HTR-8/SVneo (cell line): Measurements from ENCODE around the gene GFOD2.

Experiments
- DNase-seq: peaks from one replicate; pipeline ENCODE4 v3.0.0; 2011; ENCODE audit warnings: low spot score, mixed read lengths; ENCODE audit not compliant: insufficient read length
- FAIRE-seq: peaks from 2 replicates; lab custom pipeline; 2011; peaks lifted over from hg19 to GRCh38; lab: Jason Lieb, UNC

The GFOD2 gene

DNA sequence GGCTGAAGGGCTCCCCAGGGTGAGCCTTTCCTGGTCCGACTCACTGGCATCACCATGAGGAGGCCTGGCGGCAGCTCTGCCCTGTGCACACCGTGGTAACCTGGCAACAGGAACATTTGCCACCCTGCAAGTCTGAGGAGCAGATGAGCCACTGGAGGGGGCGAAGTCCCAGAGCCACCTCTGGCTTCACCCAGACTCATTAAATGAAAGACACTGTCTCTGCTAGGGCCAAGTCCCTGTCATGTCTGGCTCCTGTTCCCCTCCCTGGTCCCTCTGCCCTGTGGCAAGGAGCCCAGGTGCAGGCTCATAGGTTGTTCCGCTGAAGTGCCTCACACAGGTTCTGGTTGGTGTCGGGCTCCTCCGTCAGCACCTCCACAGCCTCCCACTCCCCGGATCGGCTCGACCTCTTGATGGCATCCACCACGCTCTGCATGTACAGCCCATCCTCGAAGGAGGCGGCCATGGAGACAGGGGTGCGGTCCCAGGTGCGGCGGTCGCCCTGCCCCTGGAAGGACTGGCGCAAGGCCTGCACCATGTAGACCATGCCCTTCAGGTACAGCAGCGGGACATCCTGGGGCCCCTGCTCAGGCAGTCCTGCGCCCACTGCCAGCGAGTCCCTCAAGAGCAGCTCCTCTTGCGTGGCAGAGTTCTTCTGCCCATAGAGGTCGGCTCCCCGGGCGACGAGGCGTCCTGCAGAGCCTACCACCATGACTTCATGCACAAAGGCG lies 44.1 kb downstream of the GFOD2 start:
- DNase-seq: no peak
- FAIRE-seq: no peak

- FAIRE-seq: no peak
Observed at GRCh38 chr16:67673712-67674580, 45.2 kb downstream of the GFOD2 start.

DNA sequence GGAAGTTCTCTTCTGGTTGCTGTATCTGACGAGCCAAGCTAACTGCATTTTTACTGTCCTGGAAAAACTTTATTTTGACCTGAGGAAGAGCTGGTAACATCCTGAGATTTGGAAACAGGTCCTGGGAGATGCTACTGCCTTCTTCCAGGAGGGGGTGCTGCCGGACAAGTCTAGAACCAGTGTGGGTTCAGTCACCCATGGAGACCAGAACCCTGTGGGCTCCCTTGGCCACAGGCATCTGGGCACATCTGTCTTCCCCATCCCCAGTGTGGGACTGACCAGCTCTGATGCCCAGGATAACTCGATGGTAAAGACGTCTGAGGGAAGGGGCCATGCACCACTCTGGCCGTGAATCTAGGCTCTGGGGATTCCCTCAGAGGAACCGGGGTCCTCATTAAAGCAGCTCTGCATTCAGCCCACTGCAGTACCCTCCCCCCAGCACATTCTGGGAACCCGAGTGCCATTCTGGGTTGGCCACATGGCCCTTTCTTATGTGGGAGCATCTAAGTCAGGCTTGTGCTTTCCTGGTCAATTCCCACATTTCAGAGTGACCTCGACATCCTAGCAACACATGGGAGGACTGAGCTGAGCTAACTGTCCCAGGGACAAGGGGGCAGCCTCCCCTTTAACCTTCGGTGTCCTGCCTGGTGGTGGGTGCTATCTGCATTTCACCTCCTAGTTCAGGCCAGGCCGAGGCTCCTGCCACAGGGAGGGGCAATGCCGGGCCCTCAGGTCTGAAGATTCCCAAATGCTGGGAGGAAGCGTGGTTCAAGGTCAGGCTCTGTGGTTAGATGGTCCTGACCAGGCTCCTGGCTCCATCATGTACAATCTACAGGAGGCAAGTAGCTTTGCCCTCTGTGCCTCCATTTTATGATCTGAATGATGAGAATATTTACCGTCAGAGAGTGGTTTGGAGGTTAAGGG lies 46.1 kb downstream of the GFOD2 start:
- DNase-seq (peak; percentile 82), FAIRE-seq (peak; percentile 66)

More at GRCh38 chr16:67673712-67674580, 45.2 kb downstream of the GFOD2 start:
- no peak for DNase-seq

DNA sequence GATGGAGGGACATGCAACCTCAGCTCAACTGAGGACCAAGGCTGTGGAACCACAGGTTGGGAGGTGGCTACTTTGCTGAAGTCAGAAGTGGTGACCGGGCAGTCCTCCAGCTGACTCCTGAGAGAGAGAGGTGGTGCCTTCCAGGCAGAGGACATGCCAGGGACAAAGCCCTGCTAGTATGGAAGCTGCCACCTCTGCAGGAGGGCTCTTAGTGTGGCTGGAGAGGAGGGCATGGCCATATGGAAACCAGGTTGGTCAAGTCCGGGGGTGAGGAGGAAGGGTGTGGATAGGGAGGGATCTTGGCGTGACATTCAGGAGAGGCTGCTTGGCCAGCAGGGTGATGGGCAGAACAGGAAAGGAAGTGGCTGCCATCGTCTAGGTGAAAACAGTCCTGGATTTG lies 46.8 kb downstream of the GFOD2 start:
- FAIRE-seq: no peak
- DNase-seq: no peak

DNA sequence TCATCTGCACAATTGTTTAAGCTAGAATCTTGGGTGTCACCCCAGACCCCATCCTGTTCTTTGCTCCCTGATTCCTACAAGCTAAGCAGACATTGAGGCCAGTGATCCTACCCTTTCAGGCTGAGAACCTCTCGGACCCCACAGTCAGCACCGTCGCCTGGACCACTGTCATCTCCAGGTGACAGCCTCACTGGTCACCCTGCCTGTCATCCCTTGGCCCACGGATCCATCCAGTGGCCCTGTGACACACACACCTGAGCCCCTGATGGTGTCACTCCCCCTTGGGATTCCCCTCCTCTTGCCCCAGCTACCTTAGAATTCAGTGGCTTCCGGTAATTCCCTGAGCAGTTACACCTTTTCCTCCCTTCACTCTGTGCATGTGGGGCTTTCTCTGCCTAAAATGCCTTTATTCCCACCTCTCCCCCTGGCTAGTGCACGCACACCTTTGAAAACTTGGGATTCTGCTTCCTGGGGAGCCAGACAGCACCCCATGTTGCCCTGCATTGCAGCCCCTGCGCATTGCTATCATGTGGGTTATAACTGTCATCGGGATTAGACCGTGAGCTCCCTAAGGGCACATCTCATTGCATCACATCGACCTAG lies 49.5 kb downstream of the GFOD2 start:
- FAIRE-seq (no peak), DNase-seq (no peak)

- FAIRE-seq: no peak
- DNase-seq: no peak
Observed at GRCh38 chr16:67668495-67669157, 50.5 kb downstream of the GFOD2 start.

DNA sequence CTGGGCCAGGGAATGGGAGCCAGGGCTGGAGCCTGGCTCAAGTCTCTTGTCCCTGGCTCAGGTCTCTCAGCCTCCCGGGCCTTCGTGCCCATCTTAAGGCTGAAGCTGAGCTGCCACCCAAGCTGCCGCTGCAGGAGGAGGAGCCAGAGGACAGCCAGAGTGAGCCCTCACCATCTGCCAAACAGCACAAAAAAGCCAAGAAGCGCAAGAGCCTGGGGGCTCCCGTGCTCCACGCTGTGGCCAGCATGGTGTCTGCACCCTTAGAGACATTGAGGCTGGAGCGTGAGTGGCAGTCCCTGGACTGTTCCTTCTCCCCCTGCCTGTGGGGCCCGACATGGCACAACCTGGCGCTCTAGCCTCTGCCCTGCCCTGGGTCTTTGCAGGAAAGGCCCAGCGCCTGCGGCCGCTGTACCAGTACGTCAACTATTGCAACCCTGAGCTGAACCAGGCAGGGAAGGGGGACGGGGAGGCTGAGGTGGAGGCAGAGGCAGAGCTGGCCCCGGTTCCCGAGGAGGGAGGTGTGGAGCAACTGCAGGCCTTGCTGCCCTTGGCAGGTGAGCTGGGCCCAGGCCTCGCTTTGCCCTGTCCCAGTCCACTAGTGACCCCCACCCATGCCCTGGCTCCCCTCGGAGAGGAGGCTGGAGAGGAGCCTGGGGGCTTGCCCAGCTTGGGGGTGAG lies 51.2 kb downstream of the GFOD2 start:
- no peak for FAIRE-seq

DNA sequence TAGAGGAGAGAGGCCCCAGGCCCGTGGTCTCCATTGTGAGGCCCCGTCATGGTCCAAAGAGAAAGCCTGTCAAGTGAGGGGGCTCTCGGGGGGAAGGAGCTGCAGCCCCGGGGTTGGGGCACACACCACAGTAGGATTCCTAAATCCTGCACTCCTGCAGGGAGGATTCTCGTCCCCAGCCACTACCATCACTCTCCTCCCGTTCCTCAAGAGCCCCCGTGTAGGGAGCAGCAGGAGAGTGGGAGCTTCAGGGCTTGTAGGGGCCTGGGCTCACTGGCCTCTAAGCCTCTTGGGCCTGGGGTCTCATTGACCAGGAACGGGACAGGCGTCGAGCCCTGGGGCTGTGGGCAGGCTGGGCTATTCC lies 51.7 kb downstream of the GFOD2 start:
- no peak for DNase-seq
- FAIRE-seq: no peak

More for the DNA sequence above, 51.2 kb downstream of the GFOD2 start:
- DNase-seq: peak; percentile 83

- FAIRE-seq (peak; percentile 33), DNase-seq (peak; percentile 93)
Observed at GRCh38 chr16:67666559-67667452, 52.3 kb downstream of the GFOD2 start, which contains the start of the genes C16orf86 and ENKD1. Gene C16orf86 (plus strand): TSS chr16:67666814. CDS start chr16:67666971, 157 bp downstream. Gene ENKD1 (minus strand): TSS chr16:67666750. CDS start chr16:67666442, 308 bp downstream.

DNA sequence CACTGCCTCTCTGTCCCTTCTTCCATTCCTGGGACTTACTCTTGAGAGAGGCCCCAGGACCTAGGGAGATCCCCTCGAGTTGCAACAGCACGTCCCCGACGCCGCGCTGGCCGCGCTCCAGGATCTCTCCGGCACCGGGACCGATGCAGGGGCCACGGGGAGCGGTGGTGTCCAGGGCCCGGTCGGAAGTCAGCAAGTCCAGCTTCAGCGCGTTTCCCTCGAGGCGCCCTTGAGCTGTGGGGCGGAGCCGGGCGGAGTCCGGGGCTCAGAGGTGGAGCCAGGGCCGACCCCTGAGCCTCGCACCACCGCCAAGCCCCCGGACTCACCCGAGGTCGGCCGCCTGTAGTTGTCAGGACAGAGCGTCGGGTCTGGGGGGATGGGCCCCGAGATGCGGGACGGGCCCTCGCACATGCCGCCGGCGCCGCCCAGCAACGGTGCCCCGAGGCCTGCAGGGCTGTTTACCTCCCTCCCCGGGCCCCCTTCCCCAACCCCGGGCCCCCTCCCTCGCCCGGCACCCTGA lies 53.0 kb downstream of the GFOD2 start:
- FAIRE-seq: no peak
- DNase-seq: peak; percentile 41

DNA sequence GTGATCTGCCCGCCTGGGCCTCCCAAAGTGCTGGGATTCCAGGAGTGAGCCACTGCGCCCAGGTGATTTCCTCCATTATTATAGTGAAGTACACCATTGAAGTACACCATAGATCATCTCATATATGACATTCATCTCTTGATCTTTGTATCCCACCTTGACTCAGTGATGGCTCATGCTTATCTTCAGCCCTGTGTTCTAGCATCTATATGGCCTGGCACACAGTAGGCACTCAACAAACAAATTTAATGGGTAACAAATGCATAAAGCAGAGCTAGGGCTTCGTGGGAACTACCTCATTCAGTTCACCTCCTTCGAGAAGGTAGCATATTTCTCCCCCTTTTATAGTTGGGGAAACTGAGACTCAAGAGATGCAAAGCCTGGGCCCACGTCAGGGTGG lies 53.5 kb downstream of the GFOD2 start:
- DNase-seq: no peak
- peak; percentile 67 for FAIRE-seq

- no peak for DNase-seq
- no peak for FAIRE-seq
Observed at GRCh38 chr16:67664871-67665270, 54.2 kb downstream of the GFOD2 start.

DNA sequence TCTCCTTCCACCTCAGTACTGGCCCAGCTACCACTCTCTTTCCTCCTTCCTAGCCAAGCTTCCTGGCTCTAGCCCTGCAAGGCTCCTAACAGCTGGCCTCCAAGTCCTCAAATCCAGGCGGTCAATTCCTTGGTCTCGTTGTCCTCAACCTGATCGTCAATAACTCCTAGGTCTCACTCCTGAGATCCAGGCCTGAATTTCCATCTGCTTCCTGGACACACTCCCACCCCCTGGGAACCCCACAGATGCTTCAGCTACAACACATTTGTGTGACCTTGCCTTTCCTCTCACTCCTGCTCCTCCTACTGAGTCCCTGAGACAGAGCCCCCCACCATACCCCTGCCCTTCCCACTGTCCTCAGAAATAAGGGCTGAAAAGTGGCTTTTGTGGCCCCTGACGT lies 54.9 kb downstream of the GFOD2 start:
- FAIRE-seq (no peak), DNase-seq (no peak)

DNA sequence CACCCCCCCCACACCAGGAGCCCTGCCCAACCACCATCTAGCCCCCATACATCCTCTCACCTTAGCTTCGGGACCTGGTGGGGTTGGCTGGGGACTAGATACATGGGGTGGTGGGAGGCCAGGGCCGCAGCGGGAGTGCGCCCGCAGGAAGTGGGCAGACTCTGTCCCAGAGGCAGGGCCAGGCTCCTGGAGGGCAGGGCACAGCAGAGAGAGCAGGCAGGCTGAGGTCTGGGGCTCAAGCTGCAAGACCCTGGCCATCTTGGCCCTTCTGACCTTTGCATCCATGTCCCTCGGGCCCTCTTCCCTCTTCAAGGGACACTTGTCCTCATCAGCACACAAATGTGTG lies 55.3 kb downstream of the GFOD2 start:
- FAIRE-seq: no peak
- DNase-seq: no peak

GRCh38 chr16:67663151-67663876 lies 55.8 kb downstream of the GFOD2 start:
- FAIRE-seq: no peak
- DNase-seq: no peak

GRCh38 chr16:67662653-67663010 lies 56.5 kb downstream of the GFOD2 start:
- DNase-seq (no peak), FAIRE-seq (no peak)
